Transverse colon (tissue), 4 donors: ENCODE data around the gene NOC2L. TPM values are rescaled to one million over a fixed set of nuclear protein-coding genes. Genes with fewer than 3 reads are reported as not detected.

Experiments
- DNase-seq: peaks from one replicate; pipeline ENCODE4 v3.0.0-alpha.2; 2019
- H3K27ac ChIP-seq, 4 donors: fragments of 200-600 bp; sonication (generic); 2 replicates each; pipeline ENCODE4 v1.5.1; 2016 to 2018; ENCODE audit warnings: inconsistent platforms in 4 of 4
- H3K27me3 ChIP-seq: fragments of 200-600 bp; sonication (generic); 2 replicates; pipeline ENCODE4 v1.5.1; 2017; ENCODE audit warnings: inconsistent platforms
- H3K36me3 ChIP-seq, 4 donors: fragments of 200-600 bp; sonication (generic); 2 replicates each; pipeline ENCODE4 v1.5.1; 2017 to 2019; ENCODE audit warnings: inconsistent platforms in 4 of 4
- H3K4me1 ChIP-seq, 4 donors: fragments of 200-600 bp; sonication (generic); 2 replicates each; pipeline ENCODE4 v1.5.1; 2017 to 2020; ENCODE audit warnings: inconsistent platforms in 4 of 4
- H3K4me3 ChIP-seq, 4 donors: fragments of 200-600 bp; sonication (generic); 1 replicate in 1 of 4; 2 replicates in 3 of 4; pipeline versions ENCODE4 v1.5.1 to v1.6.1; 2017 to 2019; ENCODE audit warnings: inconsistent platforms in 4 of 4
- H3K9me3 ChIP-seq, 2 donors: fragments of 200-600 bp; sonication (generic); 2 replicates each; pipeline ENCODE4 v1.5.1; 2017 to 2019; ENCODE audit warnings: inconsistent platforms in 2 of 2
- CTCF ChIP-seq, 5 experiments: fragments of 200-600 bp in 3 of 5; fragments of 450-650 bp in 2 of 5; sonication (generic) in 3 of 5; IDR thresholded peaks; 1 replicate in 2 of 5; 2 replicates in 3 of 5; pipeline ENCODE4 v1.5.1; 2016 to 2017; ENCODE audit warnings: antibody characterized with exemption in 5 of 5, inconsistent platforms in 3 of 5, mild to moderate bottlenecking in 2 of 5, moderate library complexity in 1 of 5
- EP300 ChIP-seq: sonication (generic); formaldehyde crosslinking; IDR thresholded peaks from one replicate; pipeline ENCODE4 v1.6.1; 2017; ENCODE audit warnings: antibody characterized with exemption, low read depth
- POLR2A ChIP-seq: fragments of 450-650 bp; IDR thresholded peaks from one replicate; pipeline ENCODE4 v1.6.1; 2016; ENCODE audit warnings: antibody characterized with exemption, mild to moderate bottlenecking, moderate library complexity
- POLR2AphosphoS5 ChIP-seq, 3 donors: sonication (generic); formaldehyde crosslinking; IDR thresholded peaks; one replicate each; pipeline ENCODE4 v1.6.1; 2016; ENCODE audit warnings: antibody characterized with exemption in 3 of 3
- WGBS, 2 donors: methylation state at CpG; one replicate each; pipeline ENCODE4 v1.1.5; 2018; ENCODE audit warnings: low coverage in 1 of 2; 5-methylcytosine and 5-hydroxymethylcytosine counted together
- in situ Hi-C, 4 donors: fragments of 200-750 bp; cut with MboI; loops; one replicate each; pipeline versions ENCODE4 v1.15.0 to v1.15.1; 2017; ENCODE audit warnings: low sequenced_read_pairs in 3 of 4, low pct_ligation_motif_present in 1 of 4, low pct_unique_long_range_greater_than_20kb in 1 of 4
- intact Hi-C: fragments of 100-400 bp; cut with DNase I; formaldehyde crosslinking; loops from one replicate; pipeline ENCODE4 v1.15.1; 2023; ENCODE audit warnings: low total_unique reads
- total RNA-seq, 4 donors: library from RNA; depleted of rRNA; stranded (reverse); fragments of >200 nt; gene quantifications; one replicate each; pipeline ENCODE4 v1.1.0, GENCODE V29; 2016

NOC2L gene
- total RNA-seq, 4 donors from 2014 or later, result 17.6 to 50.4 (median 31.6) TPM

DNA sequence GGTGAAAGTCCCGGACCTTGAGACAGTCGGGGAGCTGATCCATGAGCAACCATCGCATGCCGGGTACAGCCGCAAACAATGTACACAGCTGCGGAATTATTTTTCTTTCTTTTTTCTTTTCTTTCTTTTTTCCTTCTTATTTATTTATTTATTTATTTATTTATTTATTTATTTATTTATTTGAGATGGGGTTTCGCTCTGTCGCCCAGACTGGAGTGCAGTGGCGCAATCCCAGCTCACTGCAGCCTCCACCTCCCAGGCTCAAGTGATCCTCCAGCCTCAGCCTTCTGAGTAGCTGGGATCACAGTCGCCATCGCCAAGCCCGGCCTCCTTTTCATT lies 25.4 kb upstream of the NOC2L start:
- intact Hi-C loops, result no loop called here
- no peak overlapping the region for H3K4me3 ChIP-seq
- 11 to 36% methylated on average over 7 to 12 of the region's 12 CpGs for WGBS, 2 donors

DNA sequence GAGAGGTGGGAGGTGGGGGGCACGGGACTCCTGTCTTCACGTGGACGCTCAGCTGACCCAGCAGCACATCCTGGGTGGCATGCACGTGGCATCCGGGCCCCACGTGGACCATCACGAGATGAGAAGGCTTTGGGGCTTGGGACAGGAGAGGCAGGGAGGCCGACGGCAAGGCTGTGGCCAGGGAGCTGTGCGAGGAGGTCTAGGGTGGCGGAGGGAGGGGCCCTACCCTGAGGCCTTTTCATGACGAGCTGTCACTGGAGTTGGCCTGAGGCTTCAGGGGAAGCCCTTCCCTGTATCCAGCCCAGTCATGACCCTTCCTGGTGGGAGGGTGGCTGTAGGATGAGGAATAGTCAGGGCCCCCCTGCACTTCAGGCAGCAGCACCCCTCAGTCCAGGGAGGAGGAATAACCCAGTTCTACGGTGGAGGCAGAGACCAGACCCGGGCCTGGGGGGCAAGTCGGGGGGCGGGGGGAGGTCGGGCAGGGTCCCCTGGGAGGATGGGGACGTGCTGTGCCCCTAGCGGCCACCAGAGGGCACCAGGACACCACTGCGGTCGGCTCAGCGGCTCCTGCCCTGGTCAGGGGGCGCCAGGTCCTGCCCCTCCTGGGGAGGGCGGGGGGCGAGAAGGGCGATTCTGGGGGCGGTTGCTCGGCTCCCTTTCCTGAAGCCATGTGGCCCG lies 24.9 kb upstream of the NOC2L start:
- in situ Hi-C loops, result no loop called here
- 0 to 20% methylated on average over 1 to 26 of the region's 29 CpGs for WGBS, 2 donors
- H3K4me3 ChIP-seq, result no peak overlapping the region

More for the DNA sequence above, 25.4 kb upstream of the NOC2L start:
- Histone ChIP-seq H3K4me1 (peaks cover 0 to 6% (median 2%) of the 10 kb centered on the region in 4 donors), H3K36me3 (no peaks in the 10 kb centered on the region), H3K9me3 (no peaks in the 10 kb centered on the region), H3K27ac (no peak overlapping the region), H3K27me3 (peaks cover 75% of the 10 kb centered on the region)
- TF ChIP-seq POLR2A (no peak), POLR2AphosphoS5 (IDR thresholded peaks at IDR 0.05) (no peak), CTCF (IDR thresholded peaks at IDR 0.05) (peak in 2 of 5 experiments; percentile 20 to 23), EP300 (no peak)
- in situ Hi-C loops, result no loop called here
- no peak for DNase-seq

GRCh38 chr1:982765-983436 lies 23.8 kb upstream of the NOC2L start:
- Histone ChIP-seq H3K4me1 (peaks cover 0 to 6% (median 2%) of the 10 kb centered on the region in 4 donors), H3K27ac (no peak overlapping the region), H3K4me3 (no peak overlapping the region), H3K9me3 (no peaks in the 10 kb centered on the region), H3K36me3 (no peaks in the 10 kb centered on the region), H3K27me3 (peaks cover 72% of the 10 kb centered on the region)
- in situ Hi-C loops, result no loop called here
- intact Hi-C loops, result loop anchor here (2.0 kb wide), 1 partner anchor 80 kb away; no protein-coding TSS in a partner anchor
- DNase-seq, result no peak
- no peak for TF ChIP-seq POLR2AphosphoS5 (IDR thresholded peaks at IDR 0.05)
- TF ChIP-seq CTCF (IDR thresholded peaks at IDR 0.05), result no peak
- TF ChIP-seq POLR2A, result no peak
- no peak for TF ChIP-seq EP300
- WGBS, 2 donors, result 79% methylated on average over 43 of the region's 43 CpGs; no CpG with 5 or more reads in 1 of the 2 donors

More for the DNA sequence above, 24.9 kb upstream of the NOC2L start:
- intact Hi-C loops, result loop anchor here (2.0 kb wide), 1 partner anchor 79 kb away; no protein-coding TSS in a partner anchor
- Histone ChIP-seq H3K27ac (no peak overlapping the region), H3K9me3 (no peaks in the 10 kb centered on the region), H3K4me1 (peaks cover 0 to 6% (median 2%) of the 10 kb centered on the region in 4 donors), H3K27me3 (peaks cover 72% of the 10 kb centered on the region), H3K36me3 (no peaks in the 10 kb centered on the region)
- DNase-seq, result peak; percentile 51
- TF ChIP-seq POLR2AphosphoS5 (IDR thresholded peaks at IDR 0.05) (no peak), POLR2A (no peak), CTCF (IDR thresholded peaks at IDR 0.05) (peak; percentile 55 to 99 (median 96)), EP300 (no peak)

GRCh38 chr1:981955-982558 lies 23.0 kb upstream of the NOC2L start, which contains the start of gene PERM1:
PERM1 (minus strand) TSS chr1:982093; CDS start chr1:981029, 1,064 bp downstream.
- intact Hi-C loops (loop anchor here (2.0 kb wide), 1 partner anchor 81 kb away; no protein-coding TSS in a partner anchor), in situ Hi-C loops (no loop called here)
- Histone ChIP-seq H3K9me3 (no peaks in the 10 kb centered on the region), H3K36me3 (no peaks in the 10 kb centered on the region), H3K4me1 (peaks cover 0 to 6% (median 2%) of the 10 kb centered on the region in 4 donors), H3K4me3 (no peak within 1 kb of the TSS), H3K27me3 (peaks cover 66% of the 10 kb centered on the region), H3K27ac (no peak within 1 kb of the TSS)
- TF ChIP-seq POLR2A, result no peak
- no peak for TF ChIP-seq CTCF (IDR thresholded peaks at IDR 0.05)
- no peak for TF ChIP-seq EP300
- TF ChIP-seq POLR2AphosphoS5 (IDR thresholded peaks at IDR 0.05), result no peak
- DNase-seq, result no peak
- 44% methylated on average over 24 of the region's 28 CpGs; no CpG with 5 or more reads in 1 of the 2 donors for WGBS, 2 donors
